HG02885 (cell line): ENCODE data around the gene PARP16.

Experiments used
- ATAC-seq: cut with Tn5 transposase; IDR thresholded peaks from one replicate; pipeline ENCODE4 v1.9.1; 2021; ENCODE audit warnings: mild to moderate bottlenecking; ENCODE audit not compliant: unreplicated experiment, poor library complexity

The PARP16 gene

DNA sequence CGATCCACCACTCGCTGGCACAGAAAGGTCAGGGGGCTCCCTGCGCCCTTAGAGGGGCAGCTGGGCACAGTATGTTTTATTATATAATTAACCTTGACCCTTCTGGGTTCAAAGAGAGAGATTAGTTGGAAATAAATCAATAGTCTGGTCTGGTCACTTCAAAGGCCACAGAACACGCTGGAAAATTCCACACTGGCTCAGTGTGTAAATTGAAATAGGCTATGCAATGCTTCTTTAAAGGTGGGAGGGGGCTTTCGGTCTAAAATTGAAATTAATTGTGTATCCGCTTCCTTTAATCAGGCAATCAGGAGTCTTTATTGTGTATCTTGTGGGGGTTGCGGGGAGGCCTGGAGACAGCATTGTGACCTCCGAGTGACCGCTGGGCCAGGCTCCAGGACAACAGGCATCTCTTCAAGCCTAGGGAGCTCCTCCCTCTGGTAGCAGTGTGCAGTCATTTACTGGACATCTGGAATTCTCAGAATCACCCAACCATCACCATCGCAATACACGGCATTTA lies 25.8 kb upstream of the PARP16 start:
- no peak for ATAC-seq

DNA sequence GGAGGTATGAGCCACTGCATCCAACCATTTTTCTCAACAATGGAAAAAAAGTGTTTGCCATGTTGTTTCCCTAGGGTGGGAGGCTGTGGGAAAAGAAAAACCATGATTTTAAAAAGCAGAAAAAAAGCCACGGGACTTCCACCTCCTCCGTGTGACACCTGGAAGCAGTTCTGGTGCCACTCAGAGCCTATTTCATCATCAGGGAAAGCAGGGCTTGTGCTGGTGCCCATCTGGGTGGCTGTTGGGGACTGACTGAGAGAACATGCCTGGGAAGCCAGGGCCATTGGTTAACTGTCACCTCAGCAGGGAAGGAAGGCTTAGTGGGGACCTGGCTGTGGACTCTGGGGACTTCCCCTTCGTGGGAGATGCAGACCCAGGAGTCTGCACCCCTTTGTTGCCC lies 25.1 kb upstream of the PARP16 start:
- ATAC-seq = no peak

DNA sequence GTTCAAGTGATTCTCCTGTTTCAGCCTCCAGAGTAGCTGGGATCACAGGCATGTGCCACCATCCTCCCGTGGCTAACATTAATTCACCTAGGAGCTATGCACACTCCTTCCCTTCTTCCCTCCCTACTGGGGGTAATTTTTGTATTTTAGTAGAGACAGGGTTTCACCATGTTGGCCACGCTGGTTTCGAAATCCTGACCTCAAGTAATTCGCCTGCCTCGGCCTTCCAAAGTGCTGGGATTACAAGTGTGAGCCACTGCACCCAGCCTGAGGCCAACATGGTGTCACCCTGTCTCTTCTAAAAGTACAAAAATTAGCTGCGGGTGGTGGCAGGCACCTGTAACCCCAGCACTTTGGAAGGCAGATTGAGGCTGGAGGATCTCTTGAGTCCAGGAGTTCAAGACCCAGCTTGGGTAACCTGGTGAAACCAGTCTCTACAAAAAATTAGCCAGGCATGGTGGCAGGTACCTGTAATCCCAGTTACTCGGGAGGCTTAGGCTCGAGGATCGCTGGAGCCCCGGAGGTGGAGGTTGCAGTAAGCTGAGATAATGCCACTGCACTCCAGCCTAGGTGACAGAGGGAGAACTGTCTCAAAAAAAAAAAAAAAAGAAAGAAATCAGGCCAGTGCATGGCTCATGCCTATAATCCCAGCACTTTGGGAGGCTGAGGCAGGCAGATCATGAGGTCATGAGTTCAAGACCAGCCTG lies 23.9 kb upstream of the PARP16 start:
- ATAC-seq = no peak

DNA sequence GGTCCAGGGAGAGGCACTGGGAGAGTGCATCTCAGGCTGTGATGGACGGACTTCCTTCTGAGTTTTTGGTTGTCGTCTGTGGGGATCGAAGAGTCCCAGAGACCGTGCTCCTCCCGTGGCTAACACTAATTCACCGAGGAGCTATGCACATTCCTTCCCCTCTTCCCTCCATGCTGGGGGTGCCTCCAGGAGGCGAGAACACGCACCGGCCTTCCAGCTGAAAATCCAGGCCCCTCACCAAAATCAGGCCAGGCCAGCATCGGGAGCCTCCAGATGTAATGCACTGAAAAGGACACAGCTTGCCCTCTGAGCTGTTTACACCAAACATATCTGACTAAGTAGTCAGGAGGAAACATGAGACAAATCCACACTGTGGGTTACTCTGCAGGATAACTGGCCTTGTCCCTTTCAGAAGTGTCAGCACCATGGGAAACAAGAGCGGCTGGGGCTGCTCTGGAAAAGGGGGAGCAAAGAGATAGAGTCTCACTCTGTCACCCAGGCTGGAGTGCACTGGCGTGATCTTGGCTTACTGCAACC lies 23.3 kb upstream of the PARP16 start:
- no peak for ATAC-seq

DNA sequence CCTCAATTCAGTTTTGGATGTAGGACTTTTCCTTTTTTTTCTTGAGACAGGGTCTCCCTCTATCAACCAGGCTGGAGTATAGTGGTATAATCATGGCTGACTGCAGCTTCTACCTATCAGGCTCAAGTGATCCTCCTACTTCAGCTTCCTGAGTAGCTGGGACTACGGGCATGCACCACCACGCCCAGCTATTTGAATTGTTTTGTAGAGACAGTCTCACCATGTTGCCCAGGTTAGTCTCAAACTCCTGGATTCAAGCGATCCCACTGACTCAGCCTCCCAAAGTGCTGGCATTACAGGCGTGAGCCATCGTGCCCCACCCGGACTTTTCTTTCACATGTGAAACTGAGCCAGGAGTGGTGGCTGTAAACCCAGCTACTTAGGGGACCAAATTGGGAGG lies 21.3 kb upstream of the PARP16 start:
- ATAC-seq = no peak

DNA sequence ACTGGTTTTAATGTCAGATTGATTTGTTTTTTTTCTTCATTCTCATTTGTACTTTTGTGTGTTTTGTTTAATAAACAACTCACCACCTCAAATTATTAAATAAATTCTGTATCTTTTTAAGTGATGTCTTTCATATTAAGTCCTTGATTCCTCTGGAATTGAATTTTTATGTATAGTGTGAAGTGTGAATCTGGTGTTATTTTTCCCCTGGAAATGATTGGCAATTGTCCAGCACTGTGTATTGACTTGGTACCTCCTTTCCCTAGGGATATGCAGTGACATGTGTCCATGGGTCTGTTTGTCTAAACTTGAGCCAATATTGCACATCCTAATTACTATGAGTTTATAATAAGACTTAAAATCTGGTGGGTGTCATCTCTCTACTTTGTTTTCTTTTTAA lies 19.9 kb upstream of the PARP16 start:
- no peak for ATAC-seq

DNA sequence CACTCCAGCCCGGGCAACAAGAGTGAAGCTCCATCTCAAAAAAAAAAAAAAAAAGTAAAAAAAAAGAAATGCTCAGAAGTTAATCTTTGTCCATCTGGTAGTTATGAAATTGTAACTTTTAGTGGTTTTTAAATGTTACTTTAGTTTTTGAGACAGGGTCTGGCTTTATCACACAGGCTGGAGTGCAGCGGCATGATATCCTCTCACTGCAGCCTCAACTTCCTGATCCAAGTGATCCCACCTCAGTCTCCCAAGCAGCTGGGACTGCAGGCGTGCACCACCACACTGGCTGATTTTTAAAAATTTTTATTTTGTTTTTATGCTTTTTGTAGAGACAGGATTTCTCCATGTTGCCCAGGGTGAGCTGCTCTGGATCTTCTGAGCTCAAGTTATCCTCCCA lies 19.1 kb upstream of the PARP16 start:
- ATAC-seq = no peak

DNA sequence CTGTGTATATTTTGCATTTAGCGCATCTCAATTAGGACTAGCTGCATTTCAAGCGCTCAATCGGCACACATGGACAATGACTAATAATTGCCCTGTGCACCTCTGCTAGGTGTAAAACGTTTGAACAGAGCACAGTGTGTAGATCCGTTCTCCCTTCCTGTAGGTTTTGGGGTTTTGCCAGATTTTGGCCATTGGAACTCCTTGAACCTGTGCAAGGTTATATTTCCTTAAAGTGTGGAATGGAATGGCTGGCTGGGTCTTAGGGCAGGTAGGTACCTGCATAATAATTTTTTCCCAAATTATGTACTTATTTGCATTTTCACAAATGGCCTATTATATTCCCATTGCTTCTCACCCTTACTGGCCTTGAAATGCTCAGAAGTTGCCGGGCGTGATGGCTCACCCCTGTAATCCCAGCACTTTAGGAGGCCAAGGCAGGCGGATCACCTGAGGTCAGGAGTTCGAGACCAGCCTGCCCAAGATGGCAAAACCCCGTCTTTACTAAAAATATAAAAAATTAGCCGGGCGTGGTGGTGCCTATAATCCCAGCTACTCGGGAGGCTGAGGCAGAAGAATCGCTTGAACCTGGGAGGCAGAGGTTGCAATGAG lies 18.6 kb upstream of the PARP16 start:
- ATAC-seq = no peak

DNA sequence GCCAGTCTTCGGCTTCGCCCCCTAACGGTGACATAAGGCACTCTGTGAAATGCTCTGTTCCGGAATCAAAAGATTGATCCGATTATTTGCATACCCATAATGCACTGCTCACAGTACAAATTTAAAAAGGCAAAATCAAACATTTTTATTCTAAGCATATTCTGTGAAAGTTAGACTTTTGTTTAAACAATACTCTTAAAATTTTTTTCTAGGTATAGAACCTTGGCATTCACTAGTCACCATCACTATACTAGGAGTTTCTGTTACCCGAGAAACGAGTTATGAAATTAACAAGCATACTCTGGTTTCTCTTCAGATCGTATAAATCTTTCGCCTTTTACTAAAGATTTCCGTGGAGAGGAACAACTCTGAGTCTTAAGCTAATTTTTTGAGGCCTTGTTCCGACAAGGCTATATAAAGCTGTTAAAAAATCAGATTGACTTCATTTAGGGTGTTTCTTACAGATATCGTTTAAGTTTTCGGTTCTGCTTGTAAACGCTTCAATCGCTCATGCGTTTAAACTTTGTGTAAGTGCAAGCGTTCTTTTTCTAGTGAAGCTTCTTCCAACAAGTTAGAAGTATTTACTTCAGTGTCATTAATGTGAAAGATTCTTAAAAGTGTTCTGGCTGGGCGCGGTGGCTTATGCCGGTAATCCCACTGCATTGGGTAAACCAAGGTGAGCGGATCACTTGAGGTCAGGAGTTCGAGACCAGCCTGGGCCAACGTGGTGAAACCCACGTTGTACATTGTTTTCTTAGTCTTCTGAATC lies 17.9 kb upstream of the PARP16 start, which contains the start of gene RNU5B-1:
RNU5B-1 (plus strand) TSS at position 297 of the 769 bp plus-strand sequence.
- peak; percentile 63 for ATAC-seq

DNA sequence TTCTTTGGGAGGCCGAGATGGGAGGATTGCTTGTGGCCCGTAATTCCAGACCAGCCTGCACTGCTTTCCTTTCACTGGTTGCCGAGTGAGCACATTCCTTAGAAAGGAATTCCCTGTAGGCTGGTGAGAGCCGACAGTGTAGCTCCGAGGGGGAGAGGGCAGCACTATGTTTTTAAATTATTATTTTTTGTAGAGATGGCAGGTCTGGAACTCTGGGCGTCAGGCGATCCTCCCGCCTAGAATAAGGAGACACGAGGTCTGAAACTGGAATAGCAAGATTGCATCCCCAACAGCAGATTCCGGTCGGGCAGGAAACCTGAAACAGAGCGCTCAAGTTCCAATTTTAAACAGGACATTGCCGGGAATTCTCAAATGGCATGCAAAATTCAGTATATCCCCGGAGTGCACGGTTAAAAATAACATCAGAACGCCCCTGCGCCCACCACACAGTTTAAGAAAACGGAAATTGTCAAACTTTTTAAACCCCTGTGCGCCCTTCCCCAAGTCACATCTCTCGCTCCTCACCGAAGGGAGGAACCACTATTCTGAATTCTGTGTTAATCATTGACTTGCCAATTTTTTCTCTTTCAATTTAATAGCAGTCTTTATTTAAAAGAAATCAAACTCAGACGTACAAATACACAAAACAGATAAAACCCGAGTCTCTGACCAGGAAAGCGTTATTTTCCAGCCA lies 17.2 kb upstream of the PARP16 start:
- peak; percentile 2 for ATAC-seq

DNA sequence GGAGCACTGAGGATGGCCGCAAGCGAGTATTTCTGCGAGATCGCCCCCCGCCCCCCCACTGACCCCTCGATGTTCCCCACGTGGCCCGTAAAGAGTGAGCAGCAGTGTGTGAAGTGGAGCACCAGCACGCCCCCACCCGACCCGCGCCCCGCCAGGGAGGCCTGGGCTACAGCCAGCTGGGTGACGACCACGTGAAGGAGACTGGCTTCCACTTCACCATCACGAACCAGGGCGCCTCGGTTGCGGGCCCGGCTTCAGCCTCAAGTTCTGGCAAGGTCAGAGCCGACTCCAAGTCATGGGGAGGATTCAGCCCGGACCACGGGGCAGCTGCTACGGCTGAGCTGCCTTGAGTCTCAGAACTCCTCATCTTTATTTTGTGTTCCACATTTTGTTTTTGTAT lies 15.4 kb upstream of the PARP16 start:
- no peak for ATAC-seq

DNA sequence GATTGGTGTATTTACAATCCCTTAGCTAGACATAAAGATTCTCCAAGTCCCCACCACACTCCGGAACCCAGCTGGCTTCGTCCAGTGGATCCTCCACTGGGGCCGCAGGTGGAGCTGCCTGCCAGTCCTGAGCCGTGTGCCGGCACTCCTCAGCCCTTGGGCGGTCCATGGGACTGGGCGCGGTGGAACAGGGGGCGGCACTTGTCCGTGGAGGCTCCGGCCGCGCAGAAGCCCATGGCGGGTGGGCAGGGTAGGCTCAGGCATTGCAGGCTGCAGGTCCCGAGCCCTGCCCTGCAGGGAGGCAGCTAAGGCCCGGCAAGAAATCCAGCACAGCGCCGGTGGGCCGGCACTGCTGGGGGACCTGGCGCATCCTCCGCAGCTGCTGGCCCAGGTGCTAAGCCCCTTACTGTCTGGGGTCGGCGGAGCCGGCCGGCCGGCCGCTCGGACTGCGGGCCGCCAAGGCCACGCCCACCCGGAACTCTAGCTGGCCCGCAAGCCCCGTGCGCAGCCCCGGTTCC lies 14.3 kb upstream of the PARP16 start:
- ATAC-seq = no peak

DNA sequence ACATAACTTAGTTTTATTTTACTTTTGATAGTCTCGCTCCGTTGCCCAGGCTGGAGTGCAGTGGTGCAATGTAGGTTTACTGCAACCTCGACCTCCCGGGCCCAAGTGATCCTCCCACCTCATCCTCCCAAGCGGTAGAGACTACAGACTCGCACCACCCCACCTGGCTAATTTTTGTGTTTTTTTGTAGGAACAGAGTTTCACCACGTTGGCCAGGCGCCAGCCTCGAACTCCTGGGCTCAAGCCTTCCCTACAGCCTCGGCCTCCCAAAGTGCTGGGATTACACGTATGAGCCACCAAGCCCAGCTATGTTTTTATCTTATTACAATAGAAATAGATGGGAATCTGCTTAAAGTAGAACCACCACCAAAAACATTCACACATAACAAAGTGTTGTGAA lies 12.0 kb upstream of the PARP16 start:
- no peak for ATAC-seq

DNA sequence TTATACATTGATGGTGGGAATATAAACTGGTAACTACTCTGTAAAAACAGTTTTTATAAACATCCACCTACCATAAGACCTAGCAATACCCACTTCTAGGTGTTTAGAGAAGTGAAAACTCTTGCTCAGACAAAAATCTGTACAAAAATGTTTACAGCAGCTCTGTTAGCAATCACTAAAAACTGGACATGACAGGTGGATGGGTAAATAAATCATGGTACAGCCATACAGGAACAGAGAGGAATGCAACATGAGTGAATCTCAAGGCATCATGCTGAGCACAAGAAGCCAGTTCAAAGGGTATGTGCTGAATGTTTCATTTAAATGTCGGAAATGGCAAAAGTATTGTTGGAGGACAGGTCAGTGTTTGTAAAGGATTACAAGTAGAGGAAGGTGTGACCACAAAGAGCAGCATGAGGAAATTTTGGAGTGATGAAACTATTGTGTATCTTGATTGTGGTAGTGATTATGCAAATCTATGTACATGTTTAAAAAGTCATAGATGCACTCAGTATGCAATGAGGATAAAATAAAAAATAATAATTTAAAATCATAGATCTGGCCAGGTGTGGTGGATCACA lies 6.3 kb upstream of the PARP16 start:
- ATAC-seq = no peak

DNA sequence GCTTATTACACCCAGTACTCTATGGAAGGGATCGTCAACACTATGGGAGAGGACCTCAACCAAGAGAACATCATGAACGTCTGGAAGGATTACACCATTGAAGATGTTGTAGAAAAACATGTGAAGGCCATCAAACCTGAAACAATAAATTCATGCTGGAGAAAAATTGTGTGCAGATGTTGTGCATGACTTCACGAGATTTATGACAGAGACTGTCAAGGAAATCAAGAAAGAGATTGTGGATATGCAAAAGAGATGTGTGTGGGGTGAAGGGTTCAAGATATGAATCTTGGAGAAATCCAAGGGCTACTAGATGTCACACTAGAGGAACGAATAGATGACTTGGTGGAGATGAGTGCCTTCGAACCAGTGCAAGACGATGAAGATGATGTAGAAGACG lies 3.5 kb upstream of the PARP16 start:
- no peak for ATAC-seq

DNA sequence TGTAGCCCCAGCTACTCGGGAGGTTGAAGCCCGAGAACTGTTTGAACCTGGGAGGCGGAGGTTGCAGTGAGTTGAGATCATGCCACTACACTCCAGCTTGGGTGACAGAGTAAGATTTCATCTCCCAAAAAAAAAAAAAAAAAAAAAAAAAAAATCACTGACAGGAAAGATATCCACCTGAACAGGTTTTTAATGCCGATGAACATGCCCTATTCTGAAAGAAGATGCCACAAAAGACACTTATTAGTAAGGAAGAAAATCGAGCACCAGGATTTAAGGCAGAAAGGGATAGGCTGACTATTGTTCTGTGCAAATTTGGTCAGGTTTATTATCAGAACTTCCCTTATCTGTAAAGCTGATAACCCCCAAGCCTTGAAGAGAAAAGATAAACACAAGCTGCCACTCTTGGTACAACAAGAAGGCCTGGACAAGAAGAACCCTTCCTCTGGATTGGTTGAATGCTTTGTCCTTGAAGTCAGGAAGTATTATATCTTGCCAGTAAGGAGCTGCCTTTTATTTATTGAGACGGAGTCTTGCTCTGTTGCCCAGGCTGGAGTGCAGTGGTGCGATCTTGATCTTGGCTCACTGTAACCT lies 2.7 kb upstream of the PARP16 start:
- ATAC-seq = no peak

DNA sequence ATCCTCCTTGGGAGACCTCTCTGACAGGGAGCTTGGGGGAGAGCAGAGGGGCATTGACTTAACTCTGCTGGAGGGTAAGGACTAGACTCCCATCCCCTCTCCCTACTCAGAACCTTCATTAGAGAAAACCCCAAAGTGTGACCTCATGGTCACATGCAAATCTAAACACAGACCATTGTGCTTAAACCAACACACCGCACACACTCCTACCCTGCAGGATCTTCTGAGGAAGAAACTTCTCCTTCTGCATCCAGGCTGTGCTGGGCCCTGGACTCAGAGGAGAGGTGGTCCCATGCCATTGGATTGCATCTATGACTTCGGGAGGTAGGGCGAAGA lies 805 bp upstream of the PARP16 start:
- no peak for ATAC-seq

DNA sequence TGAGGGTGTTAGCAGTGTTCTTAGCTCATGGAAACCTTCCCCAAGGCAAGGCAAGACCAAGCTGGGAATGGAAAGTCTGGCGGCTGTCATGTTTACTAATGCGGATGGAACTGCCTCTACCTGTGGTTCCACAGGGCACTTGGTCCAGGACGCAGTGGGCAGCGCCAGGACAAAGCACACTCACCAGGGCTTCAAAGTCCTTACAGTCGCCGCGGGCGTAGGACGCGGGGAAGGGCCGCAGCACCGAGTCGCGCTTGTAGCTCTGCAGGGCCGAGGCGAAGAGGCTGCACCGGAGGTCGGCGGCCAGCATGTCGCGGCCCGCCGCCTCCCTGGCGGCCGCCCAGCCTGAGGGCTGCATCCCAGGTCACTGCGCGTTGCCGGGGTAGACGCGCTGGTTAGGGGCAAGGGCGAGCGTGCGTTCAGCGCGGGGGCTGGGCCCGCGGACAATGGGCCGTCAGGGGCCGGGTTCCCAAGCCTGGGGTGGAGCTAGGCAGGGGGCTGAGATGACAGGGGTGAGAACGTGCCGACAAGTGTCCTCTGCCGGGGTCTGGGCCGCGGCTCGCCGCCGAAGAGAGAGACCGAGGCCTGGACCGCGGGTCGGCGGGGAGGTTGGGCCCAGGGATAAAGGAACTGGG lies 497 bp downstream of the PARP16 start:
- peak; percentile 25 for ATAC-seq
